ENCODE data around the gene CEACAM18. TPM values are rescaled to one million over a fixed set of nuclear protein-coding genes. Genes with fewer than 3 reads are reported as not detected.

The CEACAM18 gene
- total RNA-seq, 2 donors from 2014 or later, result not detected

- no peaks in the 10 kb centered on the region for H3K9me3 ChIP-seq
- 14 to 20% methylated on average over 23 to 25 of the region's 25 CpGs for WGBS, 2 donors
- no peak within 1 kb of the TSS for H3K4me3 ChIP-seq
- ATAC-seq (no peak), DNase-seq (peak in 2 of 4 donors; percentile 23 to 64)
- H3K4me1 ChIP-seq, result no peaks in the 10 kb centered on the region
- TF ChIP-seq POLR2A (IDR thresholded peaks at IDR 0.05), result no peak
- TF ChIP-seq CTCF (IDR thresholded peaks at IDR 0.05), result no peak
- intact Hi-C loops (cut with DNase I), result no loop called here
- no peak within 1 kb of the TSS for H3K27ac ChIP-seq
- H3K36me3 ChIP-seq (replicated peaks in 1 of 2; ENCODE audit: insufficient read depth in 1 of 2, low read depth in 2 of 2), result no peaks in the 10 kb centered on the region
- peaks cover 0 to 3% of the 10 kb centered on the region in 2 donors for H3K27me3 ChIP-seq
These were observed 53.3 kb downstream of the CEACAM18 start, which contains the start of gene SIGLEC6 for GRCh38 chr19:51531349-51532315. Gene SIGLEC6, minus strand, starts transcription at chr19:51531670. Its CDS starts 22 bp downstream, at chr19:51531648.

- intact Hi-C loops (cut with DNase I), result no loop called here
- Histone ChIP-seq H3K4me3 (no peak overlapping the region), H3K4me1 (no peaks in the 10 kb centered on the region), H3K27me3 (peaks cover 0 to 1% of the 10 kb centered on the region in 2 donors), H3K9me3 (no peaks in the 10 kb centered on the region), H3K27ac (no peak overlapping the region), H3K36me3 (replicated peaks in 1 of 2; ENCODE audit: insufficient read depth in 1 of 2, low read depth in 2 of 2) (no peaks in the 10 kb centered on the region)
- DNase-seq (no peak), ATAC-seq (no peak)
- TF ChIP-seq POLR2A (IDR thresholded peaks at IDR 0.05), result no peak
- no peak for TF ChIP-seq CTCF (IDR thresholded peaks at IDR 0.05)
- WGBS, 2 donors, result 48 to 75% methylated on average over 1 of the region's 1 CpG
These were observed 57.2 kb downstream of the CEACAM18 start for GRCh38 chr19:51535535-51535934.

- TF ChIP-seq POLR2A (IDR thresholded peaks at IDR 0.05) (no peak), CTCF (IDR thresholded peaks at IDR 0.05) (no peak)
- Histone ChIP-seq H3K27ac (no peak overlapping the region), H3K4me1 (no peaks in the 10 kb centered on the region), H3K9me3 (no peaks in the 10 kb centered on the region), H3K27me3 (no peaks in the 10 kb centered on the region), H3K36me3 (replicated peaks in 1 of 2; ENCODE audit: insufficient read depth in 1 of 2, low read depth in 2 of 2) (no peaks in the 10 kb centered on the region), H3K4me3 (no peak overlapping the region)
- intact Hi-C loops (cut with DNase I), result no loop called here
- DNase-seq, result no peak
- WGBS, 2 donors, result 71 to 73% methylated on average over 4 of the region's 4 CpGs
- no peak for ATAC-seq
These were observed 61.6 kb downstream of the CEACAM18 start for GRCh38 chr19:51539821-51540366.

Small RNA genes within 50 kb of the gene (small RNA-seq; reads per million reads assigned to genes)
- not detected for gene AC020914.3
- not detected for gene AC020914.5

Other genes with a start within 250 kb of the CEACAM18 start
- gene SIGLECL1, start 227.5 kb upstream of the CEACAM18 start, total RNA-seq, result not detected
- not detected for gene IGLON5, start 166.9 kb upstream of the CEACAM18 start, total RNA-seq
- 1 to 10 TPM in 1 of 2 donors, under 1 TPM in 1; 0.78 to 1.3 TPM for gene VSIG10L, start 136.4 kb upstream of the CEACAM18 start, total RNA-seq
- gene ETFB, start 112.2 kb upstream of the CEACAM18 start, total RNA-seq, result 10 to 100 TPM; 58.7 to 61.5 TPM
- not detected for gene CLDND2, start 109.5 kb upstream of the CEACAM18 start, total RNA-seq
- gene NKG7, start 105.9 kb upstream of the CEACAM18 start, total RNA-seq, result not detected
- not detected for gene LIM2, start 90.6 kb upstream of the CEACAM18 start, total RNA-seq
- gene C19orf84, start 87.9 kb upstream of the CEACAM18 start, total RNA-seq, result not detected
- gene SIGLEC10, start 60.9 kb upstream of the CEACAM18 start, total RNA-seq, result 1 to 10 TPM; 2.0 to 3.9 TPM
- under 1 TPM in 1 of 2 donors, not detected in 1; 0.52 TPM for gene SIGLEC8, start 20.1 kb upstream of the CEACAM18 start, total RNA-seq
- gene SIGLEC12, start 23.3 kb downstream of the CEACAM18 start, total RNA-seq, result not detected
- gene SIGLEC6, start 53.1 kb downstream of the CEACAM18 start, total RNA-seq, result under 1 TPM in 1 of 2 donors, not detected in 1; 0.26 TPM
- gene ZNF175, start 92.7 kb downstream of the CEACAM18 start, total RNA-seq, result 1 to 10 TPM; 4.3 to 5.2 TPM
- under 1 TPM in 1 of 2 donors, not detected in 1; 0.52 TPM for gene SIGLEC5, start 151.9 kb downstream of the CEACAM18 start, total RNA-seq
- not detected for gene SIGLEC14, start 168.3 kb downstream of the CEACAM18 start, total RNA-seq
- gene SPACA6, start 214.8 kb downstream of the CEACAM18 start, total RNA-seq, result 10 to 100 TPM in 1 of 2 donors, 1 to 10 TPM in 1; 7.9 to 16.3 TPM
- 10 to 100 TPM in 1 of 2 donors, 1 to 10 TPM in 1; 1.8 to 15.8 TPM for gene HAS1, start 245.5 kb downstream of the CEACAM18 start, total RNA-seq

Measured in body of pancreas (tissue), 4 donors.